Transverse colon (tissue), 4 donors: Measurements from ENCODE around the gene FANCD2. TPM values are rescaled to one million over a fixed set of nuclear protein-coding genes. Genes with fewer than 3 reads are reported as not detected.
"Not testable (repeated sequence)": the region's sequence is repeated elsewhere in the genome, so short reads cannot be mapped to it uniquely, and the experiment has no call there.

ENCODE experiments used
- DNase-seq: peaks from one replicate; pipeline ENCODE4 v3.0.0-alpha.2; 2019
- H3K27ac ChIP-seq, 4 donors: fragments of 200-600 bp; sonication (generic); 2 replicates each; pipeline ENCODE4 v1.5.1; 2016 to 2018; ENCODE audit warnings: inconsistent platforms in 4 of 4
- H3K27me3 ChIP-seq: fragments of 200-600 bp; sonication (generic); 2 replicates; pipeline ENCODE4 v1.5.1; 2017; ENCODE audit warnings: inconsistent platforms
- H3K36me3 ChIP-seq, 4 donors: fragments of 200-600 bp; sonication (generic); 2 replicates each; pipeline ENCODE4 v1.5.1; 2017 to 2019; ENCODE audit warnings: inconsistent platforms in 4 of 4
- H3K4me1 ChIP-seq, 4 donors: fragments of 200-600 bp; sonication (generic); 2 replicates each; pipeline ENCODE4 v1.5.1; 2017 to 2020; ENCODE audit warnings: inconsistent platforms in 4 of 4
- H3K4me3 ChIP-seq, 4 donors: fragments of 200-600 bp; sonication (generic); 1 replicate in 1 of 4; 2 replicates in 3 of 4; pipeline versions ENCODE4 v1.5.1 to v1.6.1; 2017 to 2019; ENCODE audit warnings: inconsistent platforms in 4 of 4
- H3K9me3 ChIP-seq, 2 donors: fragments of 200-600 bp; sonication (generic); 2 replicates each; pipeline ENCODE4 v1.5.1; 2017 to 2019; ENCODE audit warnings: inconsistent platforms in 2 of 2
- EP300 ChIP-seq: sonication (generic); formaldehyde crosslinking; IDR thresholded peaks from one replicate; pipeline ENCODE4 v1.6.1; 2017; ENCODE audit warnings: antibody characterized with exemption, low read depth
- POLR2A ChIP-seq: fragments of 450-650 bp; IDR thresholded peaks from one replicate; pipeline ENCODE4 v1.6.1; 2016; ENCODE audit warnings: antibody characterized with exemption, mild to moderate bottlenecking, moderate library complexity
- POLR2AphosphoS5 ChIP-seq, 3 donors: sonication (generic); formaldehyde crosslinking; IDR thresholded peaks; one replicate each; pipeline ENCODE4 v1.6.1; 2016; ENCODE audit warnings: antibody characterized with exemption in 3 of 3
- WGBS, 2 donors: methylation state at CpG; one replicate each; pipeline ENCODE4 v1.1.5; 2018; ENCODE audit warnings: low coverage in 1 of 2; 5-methylcytosine and 5-hydroxymethylcytosine counted together
- in situ Hi-C, 4 donors: fragments of 200-750 bp; cut with MboI; loops; one replicate each; pipeline versions ENCODE4 v1.15.0 to v1.15.1; 2017; ENCODE audit warnings: low sequenced_read_pairs in 3 of 4, low pct_ligation_motif_present in 1 of 4, low pct_unique_long_range_greater_than_20kb in 1 of 4
- intact Hi-C: fragments of 100-400 bp; cut with DNase I; formaldehyde crosslinking; loops from one replicate; pipeline ENCODE4 v1.15.1; 2023; ENCODE audit warnings: low total_unique reads
- total RNA-seq, 4 donors: library from RNA; depleted of rRNA; stranded (reverse); fragments of >200 nt; gene quantifications; one replicate each; pipeline ENCODE4 v1.1.0, GENCODE V29; 2016
- TF ChIP-seq, protein P1 (sequence below), 5 experiments: fragments of 200-600 bp in 3 of 5; fragments of 450-650 bp in 2 of 5; sonication (generic) in 3 of 5; IDR thresholded peaks; 1 replicate in 2 of 5; 2 replicates in 3 of 5; pipeline ENCODE4 v1.5.1; 2016 to 2017; ENCODE audit warnings: antibody characterized with exemption in 5 of 5, inconsistent platforms in 3 of 5, mild to moderate bottlenecking in 2 of 5, moderate library complexity in 1 of 5

FANCD2 gene
- total RNA-seq, 4 donors from 2014 or later: 0.80 to 43.0 (median 4.9) TPM

DNA sequence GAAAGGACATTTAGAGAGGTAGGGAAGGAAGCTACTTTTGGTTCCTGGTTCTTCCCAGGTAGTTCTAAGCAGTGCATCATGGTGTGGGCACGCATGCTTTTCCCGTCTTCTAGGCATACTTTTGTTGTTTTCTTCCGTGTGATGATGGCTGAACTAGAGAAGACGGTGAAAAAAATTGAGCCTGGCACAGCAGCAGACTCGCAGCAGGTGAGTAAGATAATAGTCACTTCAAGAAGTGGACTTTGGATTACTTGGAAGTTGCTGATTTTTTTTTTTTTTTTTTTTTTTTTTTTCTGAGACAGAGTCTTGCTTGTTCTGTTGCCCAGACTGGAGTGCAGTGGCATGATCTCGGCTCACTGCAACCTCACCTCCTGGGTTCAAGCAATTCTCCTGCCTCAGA, 63.9 kb downstream of the FANCD2 start:
- 59 to 61% methylated on average over 6 of the region's 6 CpGs for WGBS, 2 donors
- in situ Hi-C loops (no loop called here), intact Hi-C loops (no loop called here)
- Histone ChIP-seq H3K4me3 (no peak overlapping the region), H3K27me3 (no peaks in the 10 kb centered on the region), H3K27ac (no peak overlapping the region), H3K9me3 (no peaks in the 10 kb centered on the region), H3K4me1 (no peaks in the 10 kb centered on the region), H3K36me3 (no peaks in the 10 kb centered on the region)
- TF ChIP-seq EP300 (no peak), POLR2AphosphoS5 (IDR thresholded peaks at IDR 0.05) (no peak), POLR2A (no peak)
- TF ChIP-seq, protein P1, sequence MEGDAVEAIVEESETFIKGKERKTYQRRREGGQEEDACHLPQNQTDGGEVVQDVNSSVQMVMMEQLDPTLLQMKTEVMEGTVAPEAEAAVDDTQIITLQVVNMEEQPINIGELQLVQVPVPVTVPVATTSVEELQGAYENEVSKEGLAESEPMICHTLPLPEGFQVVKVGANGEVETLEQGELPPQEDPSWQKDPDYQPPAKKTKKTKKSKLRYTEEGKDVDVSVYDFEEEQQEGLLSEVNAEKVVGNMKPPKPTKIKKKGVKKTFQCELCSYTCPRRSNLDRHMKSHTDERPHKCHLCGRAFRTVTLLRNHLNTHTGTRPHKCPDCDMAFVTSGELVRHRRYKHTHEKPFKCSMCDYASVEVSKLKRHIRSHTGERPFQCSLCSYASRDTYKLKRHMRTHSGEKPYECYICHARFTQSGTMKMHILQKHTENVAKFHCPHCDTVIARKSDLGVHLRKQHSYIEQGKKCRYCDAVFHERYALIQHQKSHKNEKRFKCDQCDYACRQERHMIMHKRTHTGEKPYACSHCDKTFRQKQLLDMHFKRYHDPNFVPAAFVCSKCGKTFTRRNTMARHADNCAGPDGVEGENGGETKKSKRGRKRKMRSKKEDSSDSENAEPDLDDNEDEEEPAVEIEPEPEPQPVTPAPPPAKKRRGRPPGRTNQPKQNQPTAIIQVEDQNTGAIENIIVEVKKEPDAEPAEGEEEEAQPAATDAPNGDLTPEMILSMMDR (IDR thresholded peaks at IDR 0.05): no peak
- peak; percentile 38 for DNase-seq

DNA sequence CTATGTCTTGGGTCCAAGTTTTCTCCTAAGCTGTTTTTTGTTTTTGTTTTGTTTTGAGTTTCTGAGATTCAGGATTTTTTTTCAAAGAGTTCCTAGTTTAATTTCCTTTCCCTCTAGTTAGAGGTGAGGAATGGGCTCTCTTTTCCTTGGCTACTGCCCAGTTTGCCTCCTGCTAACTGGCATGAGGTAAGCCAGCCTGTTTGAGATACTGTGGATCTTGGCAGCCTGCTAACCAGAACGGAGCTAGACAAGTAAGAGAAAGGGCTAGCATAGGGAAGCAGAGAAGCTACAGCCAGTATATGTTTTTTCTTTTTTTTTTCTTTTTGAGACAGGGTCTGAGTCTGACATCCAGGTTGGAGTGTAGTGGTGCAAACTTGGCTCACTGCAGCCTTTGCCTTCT, 64.5 kb downstream of the FANCD2 start:
- H3K4me1 ChIP-seq, H3K27ac ChIP-seq, H3K36me3 ChIP-seq, DNase-seq, H3K27me3 ChIP-seq, intact Hi-C loops, H3K9me3 ChIP-seq, in situ Hi-C loops, H3K4me3 ChIP-seq: not testable (repeated sequence)
- no CpG with 5 or more reads among the region's 1 CpG for WGBS, 2 donors

DNA sequence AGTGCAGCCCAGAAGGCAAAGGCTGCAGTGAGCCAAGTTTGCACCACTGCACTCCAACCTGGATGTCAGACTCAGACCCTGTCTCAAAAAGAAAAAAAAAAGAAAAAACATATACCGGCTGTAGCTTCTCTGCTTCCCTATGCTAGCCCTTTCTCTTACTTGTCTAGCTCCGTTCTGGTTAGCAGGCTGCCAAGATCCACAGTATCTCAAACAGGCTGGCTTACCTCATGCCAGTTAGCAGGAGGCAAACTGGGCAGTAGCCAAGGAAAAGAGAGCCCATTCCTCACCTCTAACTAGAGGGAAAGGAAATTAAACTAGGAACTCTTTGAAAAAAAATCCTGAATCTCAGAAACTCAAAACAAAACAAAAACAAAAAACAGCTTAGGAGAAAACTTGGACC, 65.2 kb downstream of the FANCD2 start:
- H3K4me1 ChIP-seq, H3K9me3 ChIP-seq, intact Hi-C loops, H3K4me3 ChIP-seq, H3K36me3 ChIP-seq, DNase-seq, H3K27me3 ChIP-seq, H3K27ac ChIP-seq, in situ Hi-C loops: not testable (repeated sequence)
- WGBS, 2 donors: 83% methylated on average over 2 of the region's 2 CpGs; no CpG with 5 or more reads in 1 of the 2 donors

DNA sequence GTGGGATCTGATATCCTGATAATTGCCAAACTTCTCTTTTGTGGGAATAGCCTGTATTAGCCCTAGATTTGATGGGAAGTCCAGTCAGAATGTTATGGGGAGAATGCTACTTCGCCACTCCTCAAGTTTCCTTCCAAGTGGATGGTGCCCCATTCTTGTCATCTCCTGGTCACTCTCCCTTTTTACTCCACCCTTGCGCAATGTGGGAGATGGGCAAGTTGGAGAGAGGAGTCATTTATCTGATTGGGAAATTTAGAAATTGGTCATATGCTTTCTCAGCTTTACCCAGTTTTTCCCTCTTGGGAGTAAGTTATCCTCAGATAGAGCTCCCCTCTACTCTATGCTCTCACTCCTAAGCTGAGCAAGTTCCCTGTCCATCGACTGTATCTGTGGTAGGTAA, 67.4 kb downstream of the FANCD2 start:
- intact Hi-C loops: no loop called here
- DNase-seq: no peak
- in situ Hi-C loops: no loop called here
- no peak overlapping the region for H3K27ac ChIP-seq
- H3K36me3 ChIP-seq: no peaks in the 10 kb centered on the region
- 96 to 100% methylated on average over 2 to 3 of the region's 3 CpGs for WGBS, 2 donors
- H3K4me3 ChIP-seq: no peak overlapping the region
- H3K4me1 ChIP-seq: no peaks in the 10 kb centered on the region
- no peaks in the 10 kb centered on the region for H3K9me3 ChIP-seq
- no peak for TF ChIP-seq POLR2A
- no peak for TF ChIP-seq EP300
- TF ChIP-seq, protein P1 (IDR thresholded peaks at IDR 0.05): no peak
- no peak for TF ChIP-seq POLR2AphosphoS5 (IDR thresholded peaks at IDR 0.05)
- H3K27me3 ChIP-seq: no peaks in the 10 kb centered on the region

DNA sequence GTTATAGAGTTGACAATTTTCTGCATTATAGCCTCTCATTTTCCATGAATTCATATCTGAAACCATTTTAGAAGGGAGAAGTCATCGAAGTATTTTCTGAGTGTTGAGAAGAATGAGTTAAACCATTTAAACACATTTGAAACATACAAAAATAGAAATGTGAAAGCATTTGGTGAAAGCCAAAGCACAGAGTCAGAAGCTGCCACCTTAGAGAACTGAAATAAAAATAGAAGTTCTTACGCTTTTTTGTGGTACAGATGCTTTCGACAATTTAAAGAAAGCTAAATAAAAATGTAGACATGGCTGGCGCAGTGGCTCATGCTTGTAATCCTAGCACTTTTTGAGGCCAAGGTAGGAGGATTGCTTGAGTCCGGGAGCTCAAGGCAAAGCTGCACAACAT, 72.8 kb downstream of the FANCD2 start:
- no peak overlapping the region for H3K27ac ChIP-seq
- H3K36me3 ChIP-seq: no peaks in the 10 kb centered on the region
- intact Hi-C loops: no loop called here
- H3K4me3 ChIP-seq: no peak overlapping the region
- TF ChIP-seq EP300: no peak
- no peak for TF ChIP-seq POLR2AphosphoS5 (IDR thresholded peaks at IDR 0.05)
- TF ChIP-seq, protein P1 (IDR thresholded peaks at IDR 0.05): no peak
- TF ChIP-seq POLR2A: no peak
- H3K4me1 ChIP-seq: no peaks in the 10 kb centered on the region
- H3K27me3 ChIP-seq: no peaks in the 10 kb centered on the region
- no peak for DNase-seq
- in situ Hi-C loops: no loop called here
- 93 to 97% methylated on average over 3 to 5 of the region's 5 CpGs for WGBS, 2 donors
- H3K9me3 ChIP-seq: no peaks in the 10 kb centered on the region
